Stimulated activated CD4-positive, alpha-beta T cell treated with anti-CD3 and anti-CD28 coated beads, Interleukin-4, amount 100 ng/mL, for 1 hour (primary cell): Measurements from ENCODE around the gene DYSF.
"Not testable (repeated sequence)": the region's sequence is repeated elsewhere in the genome, so short reads cannot be mapped to it uniquely, and the experiment has no call there.

ENCODE experiments used
- DNase-seq: peaks from one replicate; pipeline ENCODE4 v3.0.0-alpha.2; 2020

The DYSF gene

GRCh38 chr2:71473346-71474031, 20.1 kb downstream of the DYSF start:
- no peak for DNase-seq

DNA sequence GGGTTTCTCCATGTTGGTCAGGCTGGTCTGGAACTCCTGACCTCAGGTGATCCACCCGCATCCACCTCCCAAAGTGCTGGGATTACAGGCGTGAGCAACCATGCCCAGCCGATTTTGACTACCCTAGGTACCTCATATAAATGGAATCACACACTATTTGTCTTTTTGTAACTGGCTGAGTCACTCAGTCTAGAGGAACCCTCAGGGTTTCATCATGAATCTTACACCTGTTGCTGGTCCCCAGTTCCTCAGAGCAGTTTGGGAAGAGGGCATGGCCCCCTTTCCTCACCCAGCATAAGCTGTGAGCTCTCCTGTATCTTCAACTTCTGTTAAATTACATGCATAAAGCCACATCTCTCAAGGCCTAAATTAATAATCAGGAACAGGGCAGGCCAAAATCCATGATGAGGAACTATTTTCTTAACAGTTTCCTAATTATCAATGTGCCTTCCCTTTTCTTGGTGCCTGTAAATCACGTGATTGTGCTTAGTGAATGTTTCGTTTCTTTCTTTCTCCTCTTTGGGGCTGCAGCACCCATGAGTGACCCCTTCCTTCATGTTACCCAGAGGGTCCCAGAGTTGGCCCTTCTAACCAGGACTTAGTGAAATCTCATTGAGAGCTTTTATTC, 20.9 kb downstream of the DYSF start:
- DNase-seq, result no peak

DNA sequence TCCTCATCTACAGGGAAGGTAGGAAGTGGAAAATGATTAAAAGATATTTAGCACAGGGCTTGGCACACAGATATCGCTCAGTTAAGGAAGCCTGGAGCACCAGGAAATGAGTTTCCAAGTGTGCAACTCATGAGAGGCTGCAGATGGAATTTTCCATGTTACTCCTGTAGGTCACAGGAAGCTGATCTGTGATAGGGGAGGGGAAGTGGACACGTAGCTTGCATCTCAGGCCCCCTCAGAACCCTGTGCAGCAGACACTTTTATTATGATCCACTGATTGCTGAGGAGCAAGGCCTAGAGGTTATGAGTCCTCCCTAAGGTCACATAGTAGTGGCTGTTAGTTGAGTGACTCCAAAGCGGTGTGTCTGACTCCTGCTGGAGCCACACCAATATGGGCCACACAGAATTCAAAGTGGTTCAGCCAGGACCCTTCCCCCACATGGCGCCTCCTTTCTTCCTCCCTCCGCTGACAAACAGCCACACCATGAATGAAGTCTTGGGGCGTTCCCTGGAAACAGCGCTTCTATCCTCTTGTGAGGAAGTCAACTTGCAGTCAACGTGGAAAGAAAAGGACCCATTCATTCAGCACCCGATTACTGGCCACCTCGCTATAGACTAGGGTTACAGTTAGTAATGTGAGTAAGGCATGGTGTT, 21.5 kb downstream of the DYSF start:
- no peak for DNase-seq

DNA sequence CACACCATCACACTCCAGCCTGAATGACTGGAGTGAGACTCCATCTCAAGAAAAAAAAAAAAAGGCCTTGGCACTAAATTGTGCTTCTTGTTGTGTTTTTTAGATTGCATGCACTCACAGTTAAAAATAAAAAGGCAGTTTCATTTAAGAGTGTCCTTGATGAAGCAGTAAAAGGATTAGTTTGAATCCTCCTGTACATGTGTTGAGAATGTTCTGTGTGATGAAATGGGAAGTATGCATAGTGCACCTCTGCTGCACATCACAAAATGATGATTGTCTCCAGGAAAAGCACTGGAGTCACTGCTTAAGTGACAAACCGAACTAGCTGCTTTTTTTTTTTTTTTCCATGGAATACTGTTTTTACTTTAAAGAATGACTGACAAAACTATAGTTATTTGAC, 23.1 kb downstream of the DYSF start:
- no peak for DNase-seq

GRCh38 chr2:71477231-71477691, 23.9 kb downstream of the DYSF start:
- no peak for DNase-seq

DNA sequence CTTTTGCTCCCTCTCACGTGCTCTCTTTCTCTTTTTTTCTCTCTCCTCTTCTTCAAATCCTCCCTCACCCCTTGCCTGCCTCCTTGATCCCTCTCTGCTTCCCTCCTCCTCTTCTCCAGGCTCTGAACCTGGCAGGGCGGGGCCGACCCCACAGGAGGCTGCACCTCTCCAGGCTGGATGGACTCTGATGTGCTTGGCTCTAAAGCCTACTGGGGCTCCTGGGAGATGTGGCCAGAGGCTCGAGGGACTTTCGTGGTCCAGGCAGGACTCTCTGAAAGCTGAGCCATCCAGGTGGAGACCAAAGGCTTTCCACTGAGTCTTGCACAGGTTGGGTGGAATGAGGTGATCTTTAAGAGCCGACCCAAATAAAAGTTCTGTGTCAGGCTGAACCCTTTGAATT, 25.4 kb downstream of the DYSF start:
- DNase-seq, result no peak

- no peak for DNase-seq
Measured at GRCh38 chr2:71479261-71479660, 25.9 kb downstream of the DYSF start.

DNA sequence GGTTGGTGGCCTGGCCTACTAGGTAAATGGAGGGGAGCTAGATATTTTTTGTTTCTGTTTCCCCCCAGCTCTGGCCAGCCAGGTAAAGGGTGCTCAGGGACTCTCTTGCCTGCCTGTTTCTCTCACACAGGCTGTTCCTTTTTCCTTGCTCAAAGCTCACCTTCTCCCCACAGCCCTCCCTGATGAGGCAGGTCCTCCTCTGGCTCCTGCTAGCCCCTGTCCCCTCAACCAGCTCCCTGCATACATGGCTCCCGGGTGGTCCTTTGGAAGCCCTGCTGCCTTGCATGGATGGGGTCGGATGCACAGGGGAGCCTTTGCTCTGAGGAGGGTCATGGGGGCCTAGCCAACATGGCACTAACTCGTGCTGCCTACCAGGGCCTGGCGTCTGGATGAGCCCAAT, 27.8 kb downstream of the DYSF start:
- no peak for DNase-seq

- DNase-seq, result no peak
Measured at GRCh38 chr2:71482055-71482454, 28.7 kb downstream of the DYSF start.

- DNase-seq, result no peak
Measured at GRCh38 chr2:71483246-71483645, 29.9 kb downstream of the DYSF start.

DNA sequence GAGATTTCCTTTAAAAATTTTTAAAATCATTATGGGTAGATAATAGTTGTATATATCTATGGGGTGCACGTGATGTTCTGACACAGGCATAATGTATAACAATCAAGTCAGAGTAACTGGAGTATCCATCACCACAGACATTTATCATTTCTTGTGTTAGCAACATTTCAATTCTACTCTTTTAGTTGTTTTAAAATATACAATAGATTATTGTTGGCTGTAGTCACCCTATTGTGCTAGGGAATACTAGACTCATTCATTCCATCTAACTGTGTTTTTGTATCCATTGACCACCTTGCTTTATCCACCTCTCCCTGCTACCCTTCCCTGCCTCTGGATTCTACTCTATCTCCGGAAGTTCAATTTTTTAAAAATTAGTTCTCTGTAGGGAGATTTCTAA, 31.0 kb downstream of the DYSF start:
- DNase-seq, result no peak

DNA sequence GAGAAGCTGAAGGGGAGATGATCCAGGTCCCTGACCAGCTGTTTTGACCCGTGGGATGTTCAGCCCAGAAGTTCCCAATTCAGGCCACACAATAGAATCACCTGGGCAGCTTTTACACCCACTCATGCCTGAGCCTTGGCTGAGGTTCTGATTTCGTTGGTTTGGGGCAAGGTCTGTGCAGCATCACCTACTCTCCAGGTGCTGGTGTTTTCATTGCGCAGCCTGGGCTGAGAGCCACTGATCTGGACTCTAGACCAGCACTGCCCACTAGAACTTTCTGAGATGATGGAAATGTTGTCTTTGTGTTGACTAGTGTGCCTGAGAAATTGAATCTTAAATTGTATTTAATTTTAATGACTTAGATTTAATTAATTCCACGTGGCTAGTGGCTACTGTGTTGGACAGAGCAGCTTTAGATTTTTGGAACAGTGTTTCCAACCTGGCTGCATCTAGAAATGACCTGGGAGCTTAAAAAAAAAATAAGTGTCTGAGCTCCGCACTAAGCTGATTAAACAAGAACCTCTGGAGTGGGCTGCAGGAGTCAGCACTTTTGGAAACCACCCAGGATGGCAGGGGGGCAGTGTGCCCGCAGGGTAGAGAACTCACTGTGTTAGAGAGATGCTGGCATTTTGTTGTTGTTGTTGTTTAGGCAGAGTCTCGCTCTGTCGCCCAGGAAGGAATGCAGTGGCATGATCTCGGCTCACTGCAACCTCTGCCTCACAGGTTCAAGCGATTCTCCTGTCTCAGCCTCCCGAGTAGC, 33.7 kb downstream of the DYSF start:
- DNase-seq, result no peak

- not testable (repeated sequence) for DNase-seq
Measured at GRCh38 chr2:71491551-71491950, 38.2 kb downstream of the DYSF start.

- DNase-seq, result no peak
Measured at GRCh38 chr2:71492112-71492511, 38.8 kb downstream of the DYSF start.

GRCh38 chr2:71494091-71494490, 40.7 kb downstream of the DYSF start:
- DNase-seq, result no peak

DNA sequence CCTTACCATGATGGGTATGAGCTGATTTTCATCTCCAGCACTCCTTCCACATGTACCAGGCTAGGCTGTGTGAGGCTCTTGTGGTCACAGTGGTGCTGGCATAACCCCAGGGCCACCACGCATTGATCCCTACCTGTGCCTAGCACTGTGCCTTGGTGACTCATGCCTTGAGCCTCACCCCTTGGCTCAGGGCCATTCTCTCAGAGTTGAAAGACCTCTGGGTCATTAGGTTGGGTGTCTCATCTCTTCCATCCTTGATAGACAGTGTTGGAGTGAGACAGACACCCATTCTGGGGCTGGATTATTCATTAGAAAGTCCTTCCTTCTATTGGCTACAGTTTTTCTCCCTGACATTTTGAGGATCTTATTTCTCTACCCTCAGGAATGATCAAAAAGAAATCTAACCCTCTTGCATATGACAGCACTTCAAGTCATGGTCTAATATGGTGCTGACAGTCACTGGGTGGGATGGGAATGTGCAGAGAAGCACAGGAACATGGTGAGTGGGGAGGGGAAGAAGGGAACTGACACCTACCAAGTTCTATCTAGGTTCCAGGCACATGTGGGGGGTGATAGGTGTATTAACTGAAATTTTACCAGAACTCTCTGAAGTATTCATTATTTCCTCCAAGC, 41.3 kb downstream of the DYSF start:
- DNase-seq, result no peak

- no peak for DNase-seq
Measured at GRCh38 chr2:71496156-71496770, 42.9 kb downstream of the DYSF start.

GRCh38 chr2:71498261-71498701, 44.9 kb downstream of the DYSF start:
- DNase-seq, result no peak

DNA sequence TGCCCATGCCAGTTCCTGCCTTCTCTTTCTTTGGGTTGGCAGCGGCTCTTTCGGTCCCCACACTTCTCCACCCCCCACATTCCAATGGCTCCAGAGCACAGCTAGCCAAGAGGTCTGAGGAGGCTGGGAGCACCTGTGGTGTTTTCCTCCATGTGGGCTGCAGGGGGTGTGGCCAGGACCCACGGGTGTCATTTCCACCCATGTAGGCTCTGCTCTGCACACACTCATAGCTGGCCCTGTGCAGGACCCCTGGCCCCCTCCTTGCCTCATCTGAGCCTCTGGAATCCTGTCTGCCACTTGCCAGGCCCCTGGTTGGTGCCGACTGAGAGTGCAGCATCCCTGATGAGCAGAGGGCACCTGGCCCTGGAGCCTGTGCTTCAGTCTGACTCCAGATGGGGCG, 46.3 kb downstream of the DYSF start:
- no peak for DNase-seq

- DNase-seq, result no peak
Measured at GRCh38 chr2:71500426-71501079, 47.2 kb downstream of the DYSF start.

DNA sequence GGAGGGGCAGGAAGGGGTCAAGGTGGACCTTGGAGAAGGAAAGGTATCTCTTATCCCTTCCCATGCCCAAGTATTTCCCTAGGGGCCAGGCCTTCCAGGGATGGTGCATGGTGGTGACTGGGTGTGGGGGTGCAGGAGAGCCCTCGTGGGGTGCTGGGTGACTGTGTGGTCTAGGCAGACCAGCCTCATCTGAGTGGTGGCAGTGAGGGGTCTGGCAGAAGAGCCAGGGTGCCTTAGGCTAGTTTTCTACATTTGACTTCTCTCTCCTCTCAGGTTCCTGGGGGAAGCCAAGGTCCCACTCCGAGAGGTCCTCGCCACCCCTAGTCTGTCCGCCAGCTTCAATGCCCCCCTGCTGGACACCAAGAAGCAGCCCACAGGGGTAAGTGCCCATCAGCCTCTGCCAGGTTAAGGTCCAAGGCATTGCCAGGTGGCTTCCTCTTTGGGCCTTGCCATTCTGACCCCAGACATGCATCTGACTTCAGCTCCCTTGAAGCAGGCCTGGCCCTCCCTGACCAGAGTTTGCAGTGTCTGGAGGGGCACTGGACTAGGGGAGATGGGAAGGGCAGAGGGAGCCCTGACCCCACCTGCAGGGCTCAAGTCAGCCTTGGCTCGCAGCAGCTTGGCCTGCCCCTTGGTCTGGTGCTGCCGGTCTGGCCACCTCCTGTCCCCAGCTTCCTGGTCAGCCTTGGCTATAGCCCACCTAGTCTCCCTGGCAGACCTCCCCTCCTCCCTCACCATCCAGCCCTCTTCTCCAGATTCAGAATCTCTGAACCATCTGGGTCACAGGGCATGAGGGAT, 49.8 kb downstream of the DYSF start:
- DNase-seq, result no peak
